Activated T-helper 17 cell treated with anti-CD3 and anti-CD28 coated beads, Interleukin-2, amount 50 U/mL, for 72 hours (primary cell): Measurements from ENCODE around the gene ZBTB46. TPM values are rescaled to one million over a fixed set of nuclear protein-coding genes. Genes with fewer than 3 reads are reported as not detected.
"Not testable (repeated sequence)": the region's sequence is repeated elsewhere in the genome, so short reads cannot be mapped to it uniquely, and the experiment has no call there.

Experiments used
- ATAC-seq: fragments of 150-1000 bp; cut with Tn5 transposase; replicated peaks from 2 replicates; pipeline ENCODE4 v1.10.0; 2021; ENCODE audit warnings: mild to moderate bottlenecking, moderate library complexity
- H3K27ac Mint-ChIP-seq: one replicate; pipeline ENCODE4 v1.8.0; 2022; ENCODE audit warnings: mixed read lengths
- H3K27me3 Mint-ChIP-seq: one replicate; pipeline ENCODE4 v1.8.0; 2022; ENCODE audit warnings: mixed read lengths
- H3K36me3 Mint-ChIP-seq: one replicate; pipeline ENCODE4 v1.8.0; 2022; ENCODE audit warnings: low read depth, mild to moderate bottlenecking, mixed read lengths
- H3K4me1 Mint-ChIP-seq: one replicate; pipeline ENCODE4 v1.8.0; 2022; ENCODE audit warnings: mixed read lengths
- H3K4me3 Mint-ChIP-seq: one replicate; pipeline ENCODE4 v1.8.0; 2022; ENCODE audit warnings: mild to moderate bottlenecking, mixed read lengths
- H3K9me3 Mint-ChIP-seq: one replicate; pipeline ENCODE4 v1.8.0; 2022; ENCODE audit warnings: mixed read lengths
- total RNA-seq, 2 donors: library from RNA; stranded (reverse); gene quantifications; one replicate each; pipeline ENCODE4 v1.2.3, GENCODE V29; 2022

The ZBTB46 gene
- total RNA-seq, 2 donors from 2014 or later = 0.54 to 6.2 TPM

GRCh38 chr20:63863021-63863797, 32.1 kb upstream of the ZBTB46 start:
- peak overlapping the region; percentile 89 for H3K27ac Mint-ChIP-seq
- H3K27me3 Mint-ChIP-seq = no peaks in the 10 kb centered on the region
- peak overlapping the region; percentile 84 for H3K4me3 Mint-ChIP-seq
- peaks cover 7% of the 10 kb centered on the region for H3K4me1 Mint-ChIP-seq
- H3K36me3 Mint-ChIP-seq = peaks cover 48% of the 10 kb centered on the region
- H3K9me3 Mint-ChIP-seq = no peaks in the 10 kb centered on the region
- ATAC-seq = no peak

GRCh38 chr20:63861981-63862901, 31.2 kb upstream of the ZBTB46 start:
- Mint-ChIP-seq H3K36me3 (peaks cover 39% of the 10 kb centered on the region), H3K27me3 (no peaks in the 10 kb centered on the region), H3K4me3 (no peak overlapping the region), H3K27ac (no peak overlapping the region), H3K9me3 (no peaks in the 10 kb centered on the region), H3K4me1 (peaks cover 12% of the 10 kb centered on the region)
- no peak for ATAC-seq

- ATAC-seq = no peak
- no peak within 1 kb of the TSS for H3K27ac Mint-ChIP-seq
- H3K9me3 Mint-ChIP-seq = no peaks in the 10 kb centered on the region
- H3K27me3 Mint-ChIP-seq = no peaks in the 10 kb centered on the region
- H3K36me3 Mint-ChIP-seq = peaks cover 36% of the 10 kb centered on the region
- H3K4me1 Mint-ChIP-seq = peaks cover 12% of the 10 kb centered on the region
- H3K4me3 Mint-ChIP-seq = no peak within 1 kb of the TSS
Measured at GRCh38 chr20:63861365-63861934, 30.4 kb upstream of the ZBTB46 start, which contains the start of gene ABHD16B. ABHD16B (plus strand) TSS chr20:63861498; CDS start chr20:63861541, 43 bp downstream.

GRCh38 chr20:63860325-63861051, 29.4 kb upstream of the ZBTB46 start:
- Mint-ChIP-seq H3K4me1 (peaks cover 12% of the 10 kb centered on the region), H3K36me3 (peaks cover 26% of the 10 kb centered on the region), H3K4me3 (no peak overlapping the region), H3K9me3 (no peaks in the 10 kb centered on the region), H3K27me3 (no peaks in the 10 kb centered on the region), H3K27ac (no peak overlapping the region)
- no peak for ATAC-seq

- peaks cover 12% of the 10 kb centered on the region for H3K4me1 Mint-ChIP-seq
- H3K36me3 Mint-ChIP-seq = peaks cover 20% of the 10 kb centered on the region
- ATAC-seq = no peak
- H3K27me3 Mint-ChIP-seq = no peaks in the 10 kb centered on the region
- no peak overlapping the region for H3K27ac Mint-ChIP-seq
- no peak overlapping the region for H3K4me3 Mint-ChIP-seq
- H3K9me3 Mint-ChIP-seq = no peaks in the 10 kb centered on the region
Measured at GRCh38 chr20:63859166-63859699, 28.2 kb upstream of the ZBTB46 start.

- ATAC-seq = peak; percentile 8
- Mint-ChIP-seq H3K4me1 (peaks cover 8% of the 10 kb centered on the region), H3K27ac (no peak overlapping the region), H3K9me3 (no peaks in the 10 kb centered on the region), H3K27me3 (no peaks in the 10 kb centered on the region), H3K36me3 (peaks cover 14% of the 10 kb centered on the region), H3K4me3 (no peak overlapping the region)
Measured at GRCh38 chr20:63858393-63859165, 27.5 kb upstream of the ZBTB46 start.

GRCh38 chr20:63857764-63858392, 26.8 kb upstream of the ZBTB46 start:
- Mint-ChIP-seq H3K27me3 (no peaks in the 10 kb centered on the region), H3K4me3 (no peak overlapping the region), H3K4me1 (peaks cover 7% of the 10 kb centered on the region), H3K27ac (no peak overlapping the region), H3K9me3 (no peaks in the 10 kb centered on the region), H3K36me3 (peaks cover 7% of the 10 kb centered on the region)
- ATAC-seq = no peak

- Mint-ChIP-seq H3K27me3 (no peaks in the 10 kb centered on the region), H3K4me1 (peaks cover 9% of the 10 kb centered on the region), H3K9me3 (no peaks in the 10 kb centered on the region), H3K36me3 (peaks cover 7% of the 10 kb centered on the region), H3K4me3 (no peak overlapping the region), H3K27ac (no peak overlapping the region)
- ATAC-seq = no peak
Measured at GRCh38 chr20:63856098-63856511, 25.0 kb upstream of the ZBTB46 start.

- H3K27me3 Mint-ChIP-seq = no peaks in the 10 kb centered on the region
- ATAC-seq = no peak
- H3K36me3 Mint-ChIP-seq = peaks cover 5% of the 10 kb centered on the region
- H3K4me1 Mint-ChIP-seq = peaks cover 14% of the 10 kb centered on the region
- no peak overlapping the region for H3K4me3 Mint-ChIP-seq
- no peaks in the 10 kb centered on the region for H3K9me3 Mint-ChIP-seq
- H3K27ac Mint-ChIP-seq = no peak overlapping the region
Measured at GRCh38 chr20:63855363-63856097, 24.5 kb upstream of the ZBTB46 start.

- Mint-ChIP-seq H3K27ac (no peak overlapping the region), H3K4me1 (peaks cover 16% of the 10 kb centered on the region), H3K4me3 (no peak overlapping the region), H3K9me3 (no peaks in the 10 kb centered on the region), H3K36me3 (peaks cover 6% of the 10 kb centered on the region), H3K27me3 (no peaks in the 10 kb centered on the region)
- ATAC-seq = no peak
Measured at GRCh38 chr20:63854766-63855362, 23.8 kb upstream of the ZBTB46 start.

- ATAC-seq = no peak
- Mint-ChIP-seq H3K4me3 (no peak overlapping the region), H3K4me1 (peaks cover 16% of the 10 kb centered on the region), H3K36me3 (peaks cover 6% of the 10 kb centered on the region), H3K27me3 (no peaks in the 10 kb centered on the region), H3K9me3 (no peaks in the 10 kb centered on the region), H3K27ac (no peak overlapping the region)
Measured at GRCh38 chr20:63854069-63854765, 23.2 kb upstream of the ZBTB46 start.

- not testable (repeated sequence) for H3K4me3 Mint-ChIP-seq, H3K27me3 Mint-ChIP-seq, H3K27ac Mint-ChIP-seq, H3K36me3 Mint-ChIP-seq, ATAC-seq, H3K9me3 Mint-ChIP-seq
- peaks cover 16% of the 10 kb centered on the region for H3K4me1 Mint-ChIP-seq
Measured at GRCh38 chr20:63853733-63854068, 22.6 kb upstream of the ZBTB46 start.
